HepG2 (cell line): ENCODE measurements around the gene RIPK1. TPM values are rescaled to one million over a fixed set of nuclear protein-coding genes. Genes with fewer than 3 reads are reported as not detected.
A peak's percentile ranks its signal among the peaks of the same experiment; 100 is the strongest.

Experiments used
- CBX5 ChIP-seq: sonication (generic); formaldehyde crosslinking; IDR thresholded peaks from 2 replicates; pipeline ENCODE4 v1.4.0; 2020; ENCODE audit warnings: missing genetic modification reagents, borderline replicate concordance
- EHMT2 ChIP-seq: fragments of 200-600 bp; sonication (generic); IDR thresholded peaks from 2 replicates; pipeline ENCODE4 v1.7.0; 2017; ENCODE audit warnings: antibody characterized with exemption, low read depth, low read length, borderline replicate concordance
- HDAC2 ChIP-seq: sonication (generic); formaldehyde crosslinking; IDR thresholded peaks from 2 replicates; pipeline ENCODE4 v1.4.0; 2020; ENCODE audit warnings: missing genetic modification reagents
- IKZF4 ChIP-seq: sonication (generic); formaldehyde crosslinking; IDR thresholded peaks from 2 replicates; pipeline ENCODE4 v1.5.1; 2020; ENCODE audit warnings: borderline replicate concordance, mild to moderate bottlenecking, low read depth, missing genetic modification reagents; ENCODE audit errors: not compliant biosample characterization
- JUNB ChIP-seq: sonication (generic); formaldehyde crosslinking; IDR thresholded peaks from 2 replicates; pipeline ENCODE4 v1.8.0; 2022; ENCODE audit warnings: missing genetic modification reagents, mild to moderate bottlenecking, borderline replicate concordance
- KDM2A ChIP-seq: sonication (generic); formaldehyde crosslinking; IDR thresholded peaks from 2 replicates; pipeline ENCODE4 v1.4.0; 2020; ENCODE audit warnings: low read depth, missing genetic modification reagents, borderline replicate concordance
- KLF11 ChIP-seq: IDR thresholded peaks from 2 replicates; pipeline ENCODE4 v1.6.1; 2016; ENCODE audit warnings: missing compliant biosample characterization
- MEIS2 ChIP-seq: sonication (generic); formaldehyde crosslinking; IDR thresholded peaks from 2 replicates; pipeline ENCODE4 v1.9.0; 2021; ENCODE audit warnings: mild to moderate bottlenecking, missing genetic modification reagents
- MIER3 ChIP-seq: IDR thresholded peaks from 2 replicates; pipeline ENCODE4 v1.6.1; 2016; ENCODE audit warnings: missing compliant biosample characterization, borderline replicate concordance
- NR2C2 ChIP-seq: sonication (generic); formaldehyde crosslinking; IDR thresholded peaks from 2 replicates; pipeline ENCODE4 v1.4.0; 2020; ENCODE audit warnings: missing genetic modification reagents, mild to moderate bottlenecking, moderate library complexity, borderline replicate concordance
- RELA ChIP-seq: sonication (generic); formaldehyde crosslinking; IDR thresholded peaks from 2 replicates; pipeline ENCODE4 v1.4.0; 2020; ENCODE audit warnings: missing genetic modification reagents
- RNF2 ChIP-seq: fragments of 450-650 bp; conservative IDR thresholded peaks from 2 replicates; pipeline ENCODE4 v1.6.1; 2016; ENCODE audit warnings: low read depth
- STAG1 ChIP-seq: sonication (generic); formaldehyde crosslinking; IDR thresholded peaks from 2 replicates; pipeline ENCODE4 v1.4.0; 2020; ENCODE audit warnings: missing genetic modification reagents
- TAF1 ChIP-seq: sonication (generic); formaldehyde crosslinking; IDR thresholded peaks from 2 replicates; pipeline ENCODE4 v1.4.0; 2020; ENCODE audit warnings: missing genetic modification reagents
- TCF12 ChIP-seq, 2 experiments: fragments of 450-650 bp in 1 of 2; sonication (generic) in 1 of 2; formaldehyde crosslinking in 1 of 2; IDR thresholded peaks; 2 replicates each; pipeline versions ENCODE4 v1.6.1 to v1.8.0; 2017 to 2022; ENCODE audit warnings: antibody characterized with exemption in 1 of 2, mild to moderate bottlenecking in 1 of 2, missing genetic modification reagents in 1 of 2, moderate library complexity in 1 of 2
- ZFAT ChIP-seq: sonication (generic); formaldehyde crosslinking; conservative IDR thresholded peaks from 2 replicates; pipeline ENCODE4 v1.8.1; 2023; ENCODE audit warnings: missing genetic modification reagents, inconsistent platforms
- ZNF235 ChIP-seq: sonication (generic); formaldehyde crosslinking; IDR thresholded peaks from 2 replicates; pipeline ENCODE4 v1.8.1; 2023; ENCODE audit warnings: mild to moderate bottlenecking, missing genetic modification reagents, borderline replicate concordance
- ZNF253 ChIP-seq: sonication (generic); formaldehyde crosslinking; IDR thresholded peaks from 2 replicates; pipeline ENCODE4 v1.8.0; 2022; ENCODE audit warnings: mild to moderate bottlenecking, missing genetic modification reagents, borderline replicate concordance
- ZNF264 ChIP-seq: sonication (generic); formaldehyde crosslinking; IDR thresholded peaks from 2 replicates; pipeline ENCODE4 v1.4.0; 2020; ENCODE audit warnings: missing genetic modification reagents
- ZNF577 ChIP-seq: sonication (generic); formaldehyde crosslinking; IDR thresholded peaks from 2 replicates; pipeline ENCODE4 v1.4.0; 2020; ENCODE audit warnings: mild to moderate bottlenecking, low read depth, missing genetic modification reagents, borderline replicate concordance
- ZNF605 ChIP-seq: sonication (generic); formaldehyde crosslinking; IDR thresholded peaks from 2 replicates; pipeline ENCODE4 v1.8.0; 2022; ENCODE audit warnings: mild to moderate bottlenecking, missing genetic modification reagents
- ZNF614 ChIP-seq: IDR thresholded peaks from 2 replicates; pipeline ENCODE4 v1.6.1; 2018; ENCODE audit warnings: missing biosample characterization, missing genetic modification reagents, inconsistent platforms, borderline replicate concordance
- ZNF781 ChIP-seq: sonication (generic); formaldehyde crosslinking; IDR thresholded peaks from 2 replicates; pipeline ENCODE4 v1.5.1; 2020; ENCODE audit warnings: borderline replicate concordance, mild to moderate bottlenecking, missing genetic modification reagents; ENCODE audit errors: not compliant biosample characterization
- polyA plus RNA-seq, 8 experiments: library from polyadenylated mRNA; depleted of rRNA in 3 of 8; stranded (reverse) in 7 of 8; unstranded in 1 of 8; fragments of >200 nt; fragmentation: Illumina TruSeq in 4 of 8; extraction: Trizol in 4 of 8; gene quantifications; 2 replicates each; pipeline versions ENCODE4 v1.2.1 to v1.2.3, GENCODE V29; 2011 to 2016; ENCODE audit warnings: low read depth in 4 of 8, missing spikeins in 1 of 8, mixed read lengths in 1 of 8; ENCODE audit not compliant: insufficient read depth in 1 of 8
- total RNA-seq, 5 experiments: library from RNA; depleted of rRNA; stranded (reverse); fragments of >200 nt; fragmentation: Illumina TruSeq; extraction: Trizol; gene quantifications; 2 replicates each; pipeline ENCODE4 v1.2.3, GENCODE V29; 2016; ENCODE audit warnings: low read depth in 1 of 5
- TF ChIP-seq, protein P1 (sequence below): sonication (generic); formaldehyde crosslinking; IDR thresholded peaks from 2 replicates; pipeline ENCODE4 v1.5.1; 2020; ENCODE audit warnings: mild to moderate bottlenecking, missing genetic modification reagents, moderate library complexity
- TF ChIP-seq, protein P2 (sequence below): fragments of 450-650 bp; IDR thresholded peaks from 2 replicates; pipeline ENCODE4 v1.6.1; 2017

The RIPK1 gene
- total and polyA plus RNA-seq, 2 of the 13 experiments (the other 11 are each of a cell fraction or from before 2014, with no cell fraction given) = 9.0 to 10.3 TPM

DNA sequence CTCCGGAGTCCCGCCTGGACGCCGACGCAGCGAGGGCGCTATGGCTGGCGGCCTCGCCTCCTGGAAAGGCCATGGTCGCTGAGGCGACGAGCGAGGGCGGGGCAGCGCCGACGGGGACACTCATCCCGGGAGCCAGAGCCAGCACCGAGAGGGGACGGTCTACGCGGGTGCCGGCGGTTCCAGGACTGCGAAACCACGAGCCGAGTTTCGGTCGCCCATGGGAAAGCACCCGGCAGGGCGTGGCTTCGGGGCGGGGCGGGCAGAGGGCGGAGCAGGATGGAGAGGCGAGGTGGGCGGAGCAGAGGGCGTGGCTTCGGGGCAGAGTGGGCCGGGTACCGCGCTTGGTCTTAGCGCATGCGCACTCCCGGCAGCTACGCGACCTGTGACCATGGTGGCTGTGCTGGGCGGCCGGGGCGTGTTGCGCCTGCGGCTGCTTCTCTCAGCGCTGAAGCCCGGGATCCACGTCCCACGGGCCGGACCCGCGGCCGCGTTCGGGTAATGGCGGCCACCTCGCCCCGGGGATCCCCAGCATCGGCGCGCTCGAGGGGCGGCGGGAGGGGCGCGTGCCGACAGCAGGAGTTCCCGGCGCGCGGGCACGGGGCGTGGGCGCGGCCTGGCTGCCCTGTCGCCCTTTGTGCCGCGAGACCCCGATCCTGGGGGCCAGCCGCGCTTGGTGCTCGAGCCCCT is 50.2 kb downstream of the RIPK1 start, which contains the start of gene BPHL (continued):
- TF ChIP-seq ZNF577 (CRISPR knock-in tag) = no peak
- TF ChIP-seq TCF12 (IDR thresholded peaks at IDR 0.05) = no peak
- TF ChIP-seq TCF12 (CRISPR knock-in tag; IDR thresholded peaks at IDR 0.05) = 0 out of 2 replicates have a peak, but pooled peaks have one; percentile 37
- no peak; the same call in 1 of the 2 replicates for TF ChIP-seq JUNB (CRISPR knock-in tag)
- peak; percentile 92 for TF ChIP-seq ZNF605 (CRISPR knock-in tag)
- TF ChIP-seq, protein P1, sequence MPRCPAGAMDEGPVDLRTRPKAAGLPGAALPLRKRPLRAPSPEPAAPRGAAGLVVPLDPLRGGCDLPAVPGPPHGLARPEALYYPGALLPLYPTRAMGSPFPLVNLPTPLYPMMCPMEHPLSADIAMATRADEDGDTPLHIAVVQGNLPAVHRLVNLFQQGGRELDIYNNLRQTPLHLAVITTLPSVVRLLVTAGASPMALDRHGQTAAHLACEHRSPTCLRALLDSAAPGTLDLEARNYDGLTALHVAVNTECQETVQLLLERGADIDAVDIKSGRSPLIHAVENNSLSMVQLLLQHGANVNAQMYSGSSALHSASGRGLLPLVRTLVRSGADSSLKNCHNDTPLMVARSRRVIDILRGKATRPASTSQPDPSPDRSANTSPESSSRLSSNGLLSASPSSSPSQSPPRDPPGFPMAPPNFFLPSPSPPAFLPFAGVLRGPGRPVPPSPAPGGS (CRISPR knock-in tag) = peak; percentile 97
- no peak for TF ChIP-seq ZFAT (CRISPR knock-in tag)
- peak; percentile 60 for TF ChIP-seq MEIS2 (CRISPR knock-in tag)
- peak; percentile 82 for TF ChIP-seq KDM2A (CRISPR knock-in tag)
- peak; percentile 71 for TF ChIP-seq ZNF781 (CRISPR knock-in tag)
- TF ChIP-seq IKZF4 (CRISPR knock-in tag) = peak; percentile 99
- TF ChIP-seq KLF11 (CRISPR knock-in tag) = no peak
- peak; percentile 79 for TF ChIP-seq RNF2
- TF ChIP-seq, protein P2, sequence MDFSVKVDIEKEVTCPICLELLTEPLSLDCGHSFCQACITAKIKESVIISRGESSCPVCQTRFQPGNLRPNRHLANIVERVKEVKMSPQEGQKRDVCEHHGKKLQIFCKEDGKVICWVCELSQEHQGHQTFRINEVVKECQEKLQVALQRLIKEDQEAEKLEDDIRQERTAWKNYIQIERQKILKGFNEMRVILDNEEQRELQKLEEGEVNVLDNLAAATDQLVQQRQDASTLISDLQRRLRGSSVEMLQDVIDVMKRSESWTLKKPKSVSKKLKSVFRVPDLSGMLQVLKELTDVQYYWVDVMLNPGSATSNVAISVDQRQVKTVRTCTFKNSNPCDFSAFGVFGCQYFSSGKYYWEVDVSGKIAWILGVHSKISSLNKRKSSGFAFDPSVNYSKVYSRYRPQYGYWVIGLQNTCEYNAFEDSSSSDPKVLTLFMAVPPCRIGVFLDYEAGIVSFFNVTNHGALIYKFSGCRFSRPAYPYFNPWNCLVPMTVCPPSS = no peak
- TF ChIP-seq EHMT2 = no peak
- TF ChIP-seq STAG1 (CRISPR knock-in tag) = peak; percentile 14; the same call in 1 of the 2 replicates
- peak; percentile 93; the same call in 1 of the 2 replicates for TF ChIP-seq CBX5 (CRISPR knock-in tag)
- TF ChIP-seq HDAC2 = peak; percentile 82; the same call in 1 of the 2 replicates
- 0 out of 2 replicates have a peak, but pooled peaks have one; percentile 76 for TF ChIP-seq MIER3 (CRISPR knock-in tag)
- TF ChIP-seq NR2C2 (CRISPR knock-in tag) = peak; percentile 80
- TF ChIP-seq TAF1 = peak; percentile 96
- TF ChIP-seq ZNF264 (CRISPR knock-in tag) = peak; percentile 55; the same call in 1 of the 2 replicates
- TF ChIP-seq ZNF253 (CRISPR knock-in tag) = 0 out of 2 replicates have a peak, but pooled peaks have one; percentile 71
- peak; percentile 92 for TF ChIP-seq RELA (CRISPR knock-in tag)
- no peak for TF ChIP-seq ZNF235
- TF ChIP-seq ZNF614 (CRISPR knock-in tag) = peak; percentile 92; the same call in 1 of the 2 replicates
